DMS 273 (cell line): Measurements from ENCODE around the gene RNF135.
"Not testable (repeated sequence)": the region's sequence is repeated elsewhere in the genome, so short reads cannot be mapped to it uniquely, and the experiment has no call there.

Source experiments
- DNase-seq: peaks from one replicate; lab custom pipeline; 2025; ENCODE audit not compliant: unreplicated experiment; lab: John Stamatoyannopoulos, UW

Gene RNF135

GRCh38 chr17:30954046-30954830, 16.6 kb upstream of the RNF135 start:
- DNase-seq: no peak

GRCh38 chr17:30956764-30957374, 14.0 kb upstream of the RNF135 start:
- no peak for DNase-seq

- no peak for DNase-seq
Observed at GRCh38 chr17:30957741-30958140, 13.1 kb upstream of the RNF135 start.

- no peak for DNase-seq
Observed at GRCh38 chr17:30958187-30958586, 12.7 kb upstream of the RNF135 start.

GRCh38 chr17:30961209-30962188, 9.3 kb upstream of the RNF135 start:
- no peak for DNase-seq

GRCh38 chr17:30964312-30964711, 6.5 kb upstream of the RNF135 start:
- DNase-seq: not testable (repeated sequence)

GRCh38 chr17:30964876-30965275, 6.0 kb upstream of the RNF135 start:
- DNase-seq: no peak

- DNase-seq: no peak
Observed at GRCh38 chr17:30965686-30966085, 5.2 kb upstream of the RNF135 start.

GRCh38 chr17:30967911-30968310, 2.9 kb upstream of the RNF135 start:
- DNase-seq: not testable (repeated sequence)

GRCh38 chr17:30969989-30970830, 629 bp upstream of the RNF135 start:
- no peak for DNase-seq

GRCh38 chr17:30975042-30975820, 4.4 kb downstream of the RNF135 start:
- no peak for DNase-seq

- DNase-seq: not testable (repeated sequence)
Observed at GRCh38 chr17:30979919-30980318, 9.1 kb downstream of the RNF135 start.

- DNase-seq: no peak
Observed at GRCh38 chr17:30981531-30982519, 11.0 kb downstream of the RNF135 start.

GRCh38 chr17:30982855-30983254, 12.0 kb downstream of the RNF135 start:
- DNase-seq: no peak

- DNase-seq: no peak
Observed at GRCh38 chr17:30990458-30990857, 19.6 kb downstream of the RNF135 start.

- no peak for DNase-seq
Observed at GRCh38 chr17:30992551-30992950, 21.7 kb downstream of the RNF135 start.

- DNase-seq: no peak
Observed at GRCh38 chr17:30995347-30995746, 24.5 kb downstream of the RNF135 start.

- DNase-seq: no peak
Observed at GRCh38 chr17:30996486-30996885, 25.6 kb downstream of the RNF135 start.

- DNase-seq: no peak
Observed at GRCh38 chr17:30997270-30997669, 26.4 kb downstream of the RNF135 start.
